CD4-positive, alpha-beta T cell treated with Interleukin-17A for 4 hours (primary cell): Measurements from ENCODE around the gene PRR14L.

ENCODE experiments used
- DNase-seq: peaks from one replicate; pipeline ENCODE4 v3.0.0-alpha.2; 2020; ENCODE audit warnings: mixed read lengths

The PRR14L gene

DNA sequence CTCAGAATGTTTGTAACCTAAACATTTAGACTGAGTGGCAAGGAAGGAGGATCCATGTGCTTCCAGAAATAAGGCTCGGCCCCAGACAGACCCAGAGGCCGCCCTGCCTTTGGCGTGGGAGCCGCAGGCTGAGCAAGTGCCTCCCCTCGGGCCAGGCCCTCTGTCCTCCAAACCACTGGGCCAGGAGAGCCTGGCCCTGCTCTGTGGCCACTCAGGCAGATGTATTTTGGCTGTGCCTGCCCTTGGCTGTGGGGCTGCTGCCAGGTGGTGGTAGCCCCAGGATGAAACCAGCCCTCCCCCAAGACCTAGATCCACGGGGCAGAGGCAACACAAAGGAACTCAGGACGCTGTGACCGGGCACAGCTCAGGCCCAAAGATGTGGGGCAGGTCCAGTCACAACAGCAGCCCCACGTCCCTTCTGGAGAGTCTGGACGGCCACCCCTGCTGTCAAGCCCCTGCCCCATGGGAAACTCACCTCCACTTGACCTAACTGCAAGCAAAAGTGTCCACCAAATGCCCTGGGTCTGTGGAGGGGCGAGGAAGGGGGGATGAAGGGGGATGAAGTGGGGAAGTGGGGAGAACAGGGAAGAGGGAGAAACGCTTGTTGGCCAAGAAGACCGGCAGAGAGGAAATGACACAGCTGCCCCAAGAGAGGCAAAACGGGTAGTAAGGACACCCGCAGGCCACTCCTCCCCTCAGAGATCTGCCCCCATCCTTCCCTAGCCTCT is 111.9 kb downstream of the PRR14L start:
- DNase-seq = no peak

DNA sequence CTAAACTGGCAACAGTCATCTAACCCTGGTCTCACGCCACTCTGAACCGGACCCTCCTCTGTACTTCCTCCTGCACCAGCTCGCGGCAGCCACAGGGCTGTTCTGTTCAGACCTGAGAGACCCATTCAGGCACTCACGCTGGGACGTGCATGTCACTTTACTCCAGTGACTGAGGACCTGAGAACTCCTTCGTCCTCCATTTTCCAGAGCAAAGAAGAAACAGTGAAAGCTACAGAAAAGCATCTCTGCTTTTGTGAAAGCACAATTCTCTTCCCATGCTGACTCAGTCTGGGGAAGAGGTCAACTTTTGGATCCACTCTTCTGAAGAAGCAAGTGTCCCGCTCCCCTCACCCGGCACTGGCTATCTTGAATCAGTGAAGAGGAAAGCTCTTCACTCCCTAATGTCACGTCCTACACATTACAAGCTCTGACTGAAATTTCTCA is 112.5 kb downstream of the PRR14L start:
- DNase-seq = no peak

DNA sequence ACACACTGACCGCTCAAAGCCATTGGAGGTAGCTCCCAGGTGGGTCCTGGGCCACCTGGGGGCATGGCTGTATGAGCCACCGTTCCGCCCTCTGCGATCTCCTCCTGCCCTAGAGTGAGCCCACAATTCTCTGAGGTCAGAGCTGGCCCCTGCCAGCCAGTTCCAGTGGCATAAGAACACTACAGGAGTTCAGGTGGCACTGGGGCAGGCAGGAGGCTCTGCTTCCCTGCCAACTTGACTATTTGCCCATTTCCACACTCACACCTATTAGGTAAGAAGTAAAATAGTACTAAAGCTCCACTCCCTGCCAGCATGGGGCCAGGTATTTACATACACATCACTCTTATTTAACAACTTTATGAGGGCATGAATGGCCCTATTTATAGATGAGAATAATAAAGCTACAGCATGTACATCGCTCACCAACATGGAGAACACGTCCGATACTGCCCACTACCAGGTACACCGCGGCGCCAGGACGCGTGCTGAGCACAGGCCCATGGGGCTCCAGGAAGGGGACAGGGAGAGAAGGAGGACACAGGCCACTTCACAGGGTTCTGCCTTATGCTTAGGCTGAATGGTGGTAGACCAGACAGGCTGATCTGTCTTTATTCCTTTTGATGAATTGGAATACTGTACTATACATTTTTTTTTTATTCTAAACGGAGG is 114.2 kb downstream of the PRR14L start:
- DNase-seq = no peak

DNA sequence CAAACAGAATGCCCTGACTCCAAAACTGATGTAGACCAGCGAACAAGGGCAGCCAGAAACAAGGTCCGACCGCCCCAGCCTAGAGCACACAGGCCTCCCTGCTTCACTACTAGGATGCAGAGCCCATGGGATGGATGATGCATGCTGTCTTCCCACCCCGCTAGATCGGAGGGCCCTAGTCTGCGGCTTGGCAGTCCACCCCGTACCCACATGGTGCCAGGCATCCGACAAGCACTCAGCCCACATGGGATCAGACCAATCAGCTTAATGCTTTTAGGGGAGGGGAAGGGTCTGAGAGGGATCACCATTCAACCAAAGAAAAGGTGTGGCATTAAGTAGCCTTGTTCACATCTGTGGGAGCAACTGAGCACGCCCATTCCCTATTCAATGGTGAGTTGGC is 118.5 kb downstream of the PRR14L start:
- DNase-seq = no peak
